IMR-90 (cell line): ENCODE measurements around the gene C16orf87. TPM values are rescaled to one million over a fixed set of nuclear protein-coding genes. Genes with fewer than 3 reads are reported as not detected.

Experiments used
- ATAC-seq: fragments of 200-7000 bp; cut with Tn5 transposase; 2 replicates; pipeline ENCODE4 v1.9.1; 2020; ENCODE audit warnings: low read depth, mild to moderate bottlenecking, moderate library complexity
- BruUV-seq: library from RNA; stranded (reverse); fragments of 400-500 nt; replicated peaks from 2 replicates; lab custom pipeline; 2021; lab: Mats Ljungman, UMichigan
- CTCF ChIA-PET: fragments of 300-600 bp; formaldehyde crosslinking; extraction: SDS; loops from one replicate; lab custom pipeline; 2021; ENCODE audit warnings: antibody characterized with exemption; lab: Yijun Ruan, JAX
- POLR2A ChIA-PET: fragments of 300-600 bp; sonication (Branson Sonifier 250); formaldehyde crosslinking; loops from one replicate; lab custom pipeline; 2022; ENCODE audit warnings: antibody characterized with exemption; ENCODE audit not compliant: unreplicated experiment; lab: Charles Lee
- DNase-seq: peaks from one replicate; pipeline ENCODE4 v3.0.0; 2013
- H2AFZ ChIP-seq: replicated peaks from 2 replicates; pipeline ENCODE3; 2013; ENCODE audit warnings: low read length, mild to moderate bottlenecking; ENCODE audit not compliant: poor library complexity
- H2AK5ac ChIP-seq: 2 replicates; pipeline ENCODE4 v1.6.1; 2013; ENCODE audit warnings: low read depth, low read length, inconsistent platforms
- H2AK9ac ChIP-seq: replicated peaks from 2 replicates; pipeline ENCODE3; 2013; ENCODE audit warnings: mild to moderate bottlenecking, low read depth, low read length, moderate library complexity; ENCODE audit not compliant: poor library complexity
- H2BK120ac ChIP-seq: 2 replicates; pipeline ENCODE4 v1.6.1; 2013; ENCODE audit warnings: low read depth, low read length, inconsistent platforms
- H2BK15ac ChIP-seq: 3 replicates; pipeline ENCODE4 v1.6.1; 2013; ENCODE audit warnings: low read depth, low read length, inconsistent platforms
- H2BK20ac ChIP-seq: 2 replicates; pipeline ENCODE4 v1.6.1; 2013; ENCODE audit warnings: low read depth, mild to moderate bottlenecking, inconsistent platforms, low read length, moderate library complexity
- H2BK5ac ChIP-seq: 2 replicates; pipeline ENCODE4 v1.6.1; 2013; ENCODE audit warnings: mild to moderate bottlenecking, low read depth, low read length, inconsistent platforms; ENCODE audit not compliant: poor library complexity, severe bottlenecking
- H3K14ac ChIP-seq: replicated peaks from 2 replicates; pipeline ENCODE4 v1.6.1; 2013; ENCODE audit warnings: low read depth, low read length, inconsistent platforms
- H3K18ac ChIP-seq: 2 replicates; pipeline ENCODE4 v1.6.1; 2013; ENCODE audit warnings: low read depth, low read length, control low read depth
- H3K23ac ChIP-seq: 2 replicates; pipeline ENCODE4 v1.6.1; 2013; ENCODE audit warnings: low read depth, low read length, inconsistent platforms
- H3K27ac ChIP-seq: 2 replicates; pipeline ENCODE4 v1.5.1; 2013; ENCODE audit warnings: mild to moderate bottlenecking, control low read depth, low read length; ENCODE audit not compliant: insufficient read depth
- H3K27me3 ChIP-seq: 2 replicates; pipeline ENCODE4 v1.6.1; 2013; ENCODE audit warnings: low read length; ENCODE audit not compliant: control insufficient read depth, insufficient read depth
- H3K36me3 ChIP-seq: 2 replicates; pipeline ENCODE4 v1.6.1; 2013; ENCODE audit warnings: low read length, mixed read lengths; ENCODE audit not compliant: control insufficient read depth, insufficient read depth
- H3K4ac ChIP-seq: 2 replicates; pipeline ENCODE4 v1.6.1; 2013; ENCODE audit warnings: low read depth, low read length, inconsistent platforms
- H3K4me1 ChIP-seq: 2 replicates; pipeline ENCODE4 v1.6.1; 2013; ENCODE audit warnings: low read length, mixed read lengths; ENCODE audit not compliant: control insufficient read depth, insufficient read depth
- H3K4me2 ChIP-seq: 2 replicates; pipeline ENCODE4 v1.6.1; 2013; ENCODE audit warnings: low read depth, mild to moderate bottlenecking, control low read depth, low read length, moderate library complexity
- H3K4me3 ChIP-seq: 2 replicates; pipeline ENCODE4 v1.5.1; 2013; ENCODE audit warnings: low read depth, mild to moderate bottlenecking, control low read depth, low read length, moderate library complexity; ENCODE audit not compliant: insufficient read depth
- H3K56ac ChIP-seq: 2 replicates; pipeline ENCODE4 v1.6.1; 2013; ENCODE audit warnings: low read length, inconsistent platforms; ENCODE audit not compliant: insufficient read depth; ENCODE audit errors: extremely low read depth
- H3K79me1 ChIP-seq, 2 experiments: 2 replicates each; pipeline ENCODE4 v1.6.1; 2013; ENCODE audit warnings: low read length in 2 of 2, inconsistent platforms in 1 of 2, low read depth in 1 of 2
- H3K9ac ChIP-seq: 2 replicates; pipeline ENCODE4 v1.6.1; 2013; ENCODE audit warnings: low read depth, low read length, control low read depth
- H3K9me1 ChIP-seq: 2 replicates; pipeline ENCODE4 v1.6.1; 2013; ENCODE audit warnings: low read length, inconsistent platforms; ENCODE audit not compliant: insufficient read depth
- H3K9me3 ChIP-seq: 2 replicates; pipeline ENCODE4 v1.6.1; 2013; ENCODE audit warnings: low read length; ENCODE audit not compliant: control insufficient read depth, insufficient read depth
- H4K20me1 ChIP-seq: 2 replicates; pipeline ENCODE4 v1.6.1; 2013; ENCODE audit warnings: low read length, inconsistent platforms; ENCODE audit not compliant: insufficient read depth
- H4K5ac ChIP-seq: 2 replicates; pipeline ENCODE4 v1.6.1; 2013; ENCODE audit warnings: mild to moderate bottlenecking, low read depth, low read length, control low read depth
- H4K8ac ChIP-seq, 2 experiments: 2 replicates each; pipeline ENCODE4 v1.6.1; 2013; ENCODE audit warnings: low read depth in 2 of 2, low read length in 2 of 2, control low read depth in 1 of 2, inconsistent platforms in 1 of 2
- H4K91ac ChIP-seq: 2 replicates; pipeline ENCODE4 v1.6.1; 2013; ENCODE audit warnings: low read depth, low read length, inconsistent platforms; ENCODE audit not compliant: insufficient read depth
- BHLHE40 ChIP-seq: fragments of 150-350 bp; IDR thresholded peaks from 2 replicates; pipeline ENCODE4 v1.6.1; 2016; ENCODE audit warnings: mild to moderate bottlenecking, low read depth, low read length
- CHD1 ChIP-seq: IDR thresholded peaks from 2 replicates; pipeline ENCODE4 v1.6.1; 2012; ENCODE audit warnings: low read depth, low read length, improper control_type of control experiment
- FOS ChIP-seq: fragments of 150-350 bp; IDR thresholded peaks from 2 replicates; pipeline ENCODE4 v1.6.1; 2016; ENCODE audit warnings: low read depth, low read length
- MAFK ChIP-seq: IDR thresholded peaks from 2 replicates; pipeline ENCODE4 v1.6.1; 2012; ENCODE audit warnings: low read depth, low read length, improper control_type of control experiment
- MAZ ChIP-seq: IDR thresholded peaks from 2 replicates; pipeline ENCODE4 v1.6.1; 2012; ENCODE audit warnings: low read depth, mild to moderate bottlenecking, low read length, improper control_type of control experiment, moderate library complexity, borderline replicate concordance
- MXI1 ChIP-seq: IDR thresholded peaks from 2 replicates; pipeline ENCODE4 v1.6.1; 2012; ENCODE audit warnings: low read depth, mild to moderate bottlenecking, low read length, moderate library complexity, borderline replicate concordance
- NFE2L2 ChIP-seq: fragments of 150-350 bp; IDR thresholded peaks from 2 replicates; pipeline ENCODE4 v1.6.1; 2016; ENCODE audit warnings: low read depth, mild to moderate bottlenecking, low read length
- POLR2A ChIP-seq: IDR thresholded peaks from 2 replicates; pipeline ENCODE4 v1.6.1; 2012; ENCODE audit warnings: mild to moderate bottlenecking, low read depth, low read length
- RAD21 ChIP-seq: IDR thresholded peaks from 2 replicates; pipeline ENCODE4 v1.6.1; 2012; ENCODE audit warnings: low read length, improper control_type of control experiment
- RCOR1 ChIP-seq: IDR thresholded peaks from 2 replicates; pipeline ENCODE4 v1.6.1; 2012; ENCODE audit warnings: mild to moderate bottlenecking, low read length, improper control_type of control experiment; ENCODE audit not compliant: insufficient replicate concordance
- RFX5 ChIP-seq: IDR thresholded peaks from 2 replicates; pipeline ENCODE4 v1.8.0; 2012; ENCODE audit warnings: low read depth, mild to moderate bottlenecking, low read length, moderate library complexity
- SMC3 ChIP-seq: fragments of 150-350 bp; IDR thresholded peaks from 2 replicates; pipeline ENCODE4 v1.6.1; 2016; ENCODE audit warnings: low read depth, mild to moderate bottlenecking, antibody characterized with exemption, low read length, moderate library complexity
- WGBS, 2 experiments: methylation state at CpG; one replicate each; pipeline versions ENCODE4 v1.1.5 to v1.1.7; 2013; ENCODE audit warnings: missing lambda C conversion rate in 2 of 2; ENCODE audit not compliant: insufficient read length in 1 of 2; ENCODE audit errors: extremely low coverage in 2 of 2; 5-methylcytosine and 5-hydroxymethylcytosine counted together
- dilution Hi-C: fragments of 300-500 bp; cut with HindIII; formaldehyde crosslinking; loops from one replicate; pipeline ENCODE4 v1.14.3; 2018; ENCODE audit warnings: low sequenced_read_pairs; ENCODE audit not compliant: unreplicated experiment
- in situ Hi-C: fragments of 300-500 bp; cut with MboI; formaldehyde crosslinking; loops from 3 replicates; pipeline ENCODE4 v1.14.3; 2019; ENCODE audit warnings: low sequenced_read_pairs, inconsistent platforms, mixed read lengths
- intact Hi-C: fragments of 100-400 bp; cut with micrococcal nuclease; formaldehyde crosslinking; loops from 2 replicates; pipeline ENCODE4 v1.10.0; 2022
- polyA plus RNA-seq, 3 experiments: library from polyadenylated mRNA; depleted of rRNA; stranded (reverse); fragments of >200 nt; gene quantifications; 2 replicates each; pipeline ENCODE4 v1.2.3, GENCODE V29; 2012; ENCODE audit warnings: low replicate concordance in 1 of 3
- total RNA-seq: library from RNA; depleted of rRNA; stranded (reverse); fragments of >200 nt; gene quantifications from 2 replicates; pipeline ENCODE4 v1.2.3, GENCODE V29; 2012
- TF ChIP-seq, protein P1 (sequence below): fragments of 150-350 bp; IDR thresholded peaks from 2 replicates; pipeline ENCODE4 v1.6.1; 2017; ENCODE audit warnings: mild to moderate bottlenecking, antibody characterized with exemption, low read length, low read depth
- TF ChIP-seq, protein P2 (sequence below): fragments of 150-350 bp; IDR thresholded peaks from 2 replicates; pipeline ENCODE4 v1.6.1; 2016; ENCODE audit warnings: low read depth, mild to moderate bottlenecking, low read length, moderate library complexity, borderline replicate concordance

The C16orf87 gene
- total and polyA plus RNA-seq, 2 of the 4 experiments (the other 2 are of a cell fraction), result 6.3 to 8.1 TPM

DNA sequence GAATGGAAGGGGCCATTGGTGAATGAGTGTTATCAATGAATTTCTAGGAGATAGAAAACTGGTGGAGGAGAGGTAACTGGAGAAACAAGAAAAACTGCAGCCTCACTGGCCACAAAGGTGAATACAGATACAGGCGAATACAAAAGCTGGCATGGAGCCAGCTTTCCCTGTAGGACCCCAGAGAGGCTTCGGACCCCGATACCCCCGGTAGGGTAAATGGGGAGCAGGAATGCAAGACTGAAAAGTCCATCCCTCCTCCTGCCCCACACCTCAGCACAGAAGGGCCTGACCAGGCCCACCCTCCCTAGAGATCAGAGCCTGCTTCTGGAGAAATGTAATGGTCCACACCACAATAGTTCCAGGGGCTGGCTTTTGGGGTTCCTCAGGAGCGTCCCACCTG lies 78.0 kb downstream of the C16orf87 start:
- CTCF ChIA-PET, result no interaction called here
- Histone ChIP-seq H2BK120ac (no peak overlapping the region), H4K20me1 (no peaks in the 10 kb centered on the region), H3K9me1 (no peaks in the 10 kb centered on the region; the same call in 1 of the 2 replicates), H2BK20ac (no peak overlapping the region), H3K56ac (no peak overlapping the region), H2AK5ac (no peak overlapping the region), H3K4me2 (no peak overlapping the region), H4K8ac (no peak overlapping the region), H3K27me3 (no peaks in the 10 kb centered on the region), H3K9me3 (no peaks in the 10 kb centered on the region), H3K79me1 (no peaks in the 10 kb centered on the region), H3K4ac (no peak overlapping the region), H3K36me3 (no peaks in the 10 kb centered on the region), H2AFZ (no peak overlapping the region), H4K91ac (no peak overlapping the region), H4K5ac (no peak overlapping the region), H3K23ac (no peak overlapping the region), H3K4me1 (peaks cover 22% of the 10 kb centered on the region), H2BK15ac (no peak overlapping the region), H3K14ac (no peak overlapping the region), H3K18ac (no peak overlapping the region), H3K27ac (no peak overlapping the region), H3K9ac (no peak overlapping the region), H2AK9ac (no peak overlapping the region), H2BK5ac (no peak overlapping the region), H3K4me3 (no peak overlapping the region)
- no peak for TF ChIP-seq NFE2L2
- TF ChIP-seq CHD1, result no peak
- TF ChIP-seq, protein P1, sequence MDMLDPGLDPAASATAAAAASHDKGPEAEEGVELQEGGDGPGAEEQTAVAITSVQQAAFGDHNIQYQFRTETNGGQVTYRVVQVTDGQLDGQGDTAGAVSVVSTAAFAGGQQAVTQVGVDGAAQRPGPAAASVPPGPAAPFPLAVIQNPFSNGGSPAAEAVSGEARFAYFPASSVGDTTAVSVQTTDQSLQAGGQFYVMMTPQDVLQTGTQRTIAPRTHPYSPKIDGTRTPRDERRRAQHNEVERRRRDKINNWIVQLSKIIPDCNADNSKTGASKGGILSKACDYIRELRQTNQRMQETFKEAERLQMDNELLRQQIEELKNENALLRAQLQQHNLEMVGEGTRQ, result no peak
- TF ChIP-seq RFX5, result no peak
- no peak for TF ChIP-seq MXI1
- TF ChIP-seq, protein P2, sequence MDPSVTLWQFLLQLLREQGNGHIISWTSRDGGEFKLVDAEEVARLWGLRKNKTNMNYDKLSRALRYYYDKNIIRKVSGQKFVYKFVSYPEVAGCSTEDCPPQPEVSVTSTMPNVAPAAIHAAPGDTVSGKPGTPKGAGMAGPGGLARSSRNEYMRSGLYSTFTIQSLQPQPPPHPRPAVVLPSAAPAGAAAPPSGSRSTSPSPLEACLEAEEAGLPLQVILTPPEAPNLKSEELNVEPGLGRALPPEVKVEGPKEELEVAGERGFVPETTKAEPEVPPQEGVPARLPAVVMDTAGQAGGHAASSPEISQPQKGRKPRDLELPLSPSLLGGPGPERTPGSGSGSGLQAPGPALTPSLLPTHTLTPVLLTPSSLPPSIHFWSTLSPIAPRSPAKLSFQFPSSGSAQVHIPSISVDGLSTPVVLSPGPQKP, result no peak
- no peak for TF ChIP-seq MAFK
- TF ChIP-seq SMC3, result no peak
- TF ChIP-seq RCOR1, result no peak
- TF ChIP-seq POLR2A, result no peak
- TF ChIP-seq FOS, result no peak
- TF ChIP-seq RAD21, result no peak
- no peak for TF ChIP-seq MAZ
- TF ChIP-seq BHLHE40, result no peak
- dilution Hi-C loops, result no loop called here
- ATAC-seq (no peak), DNase-seq (no peak)
- intact Hi-C loops, result no loop called here
- in situ Hi-C loops, result no loop called here
- POLR2A ChIA-PET, result no interaction called here
- no TSS peak for BruUV-seq
- no CpG with 5 or more reads among the region's 5 CpGs for WGBS, 2 experiments
